Liver (tissue), 9 donors: ENCODE results near the gene XPR1. TPM values are rescaled to one million over a fixed set of nuclear protein-coding genes. Genes with fewer than 3 reads are reported as not detected.
"Not testable (repeated sequence)": the region's sequence is repeated elsewhere in the genome, so short reads cannot be mapped to it uniquely, and the experiment has no call there.

Source experiments
- DNase-seq: peaks from one replicate; pipeline ENCODE4 v3.0.0-alpha.2; 2017; ENCODE audit warnings: low spot score
- H3K27ac ChIP-seq, 2 donors: one replicate each; pipeline ENCODE4 v1.7.0; 2013; ENCODE audit warnings: inconsistent platforms in 2 of 2, low read length in 2 of 2, control low read depth in 1 of 2, low read depth in 1 of 2, mild to moderate bottlenecking in 1 of 2
- H3K27me3 ChIP-seq, 4 donors: one replicate each; pipeline versions ENCODE4 v1.6.1 to v1.7.0; 2013; ENCODE audit warnings: low read length in 3 of 4, inconsistent platforms in 1 of 4, mild to moderate bottlenecking in 1 of 4, moderate library complexity in 1 of 4; ENCODE audit not compliant: control insufficient read depth in 4 of 4, insufficient read depth in 4 of 4
- H3K36me3 ChIP-seq, 4 donors: one replicate each; pipeline versions ENCODE4 v1.6.1 to v1.7.0; 2013; ENCODE audit warnings: low read length in 3 of 4, mild to moderate bottlenecking in 3 of 4, low read depth in 1 of 4, moderate library complexity in 1 of 4; ENCODE audit not compliant: control insufficient read depth in 4 of 4, insufficient read depth in 3 of 4
- H3K4me1 ChIP-seq, 4 donors: one replicate each; pipeline versions ENCODE4 v1.6.1 to v1.7.0; 2013; ENCODE audit warnings: low read length in 3 of 4, mild to moderate bottlenecking in 3 of 4, moderate library complexity in 1 of 4; ENCODE audit not compliant: control insufficient read depth in 4 of 4, insufficient read depth in 4 of 4
- H3K4me3 ChIP-seq, 3 donors: one replicate each; pipeline versions ENCODE4 v1.6.1 to v1.7.0; 2013; ENCODE audit warnings: low read length in 3 of 3, control low read depth in 1 of 3, low read depth in 1 of 3, mild to moderate bottlenecking in 1 of 3
- H3K9ac ChIP-seq, 2 donors: one replicate each; pipeline ENCODE4 v1.7.0; 2013; ENCODE audit warnings: low read length in 2 of 2, mild to moderate bottlenecking in 2 of 2, moderate library complexity in 2 of 2, control low read depth in 1 of 2, low read depth in 1 of 2
- H3K9me3 ChIP-seq, 4 donors: one replicate each; pipeline versions ENCODE4 v1.6.1 to v1.7.0; 2013; ENCODE audit warnings: low read length in 3 of 4; ENCODE audit not compliant: control insufficient read depth in 4 of 4
- HNF4A ChIP-seq, 2 donors: conservative IDR thresholded peaks; 2 replicates each; pipeline ENCODE4 v1.6.1; 2016; ENCODE audit warnings: antibody characterized with exemption in 2 of 2, mild to moderate bottlenecking in 2 of 2
- HNF4G ChIP-seq: IDR thresholded peaks from 2 replicates; pipeline ENCODE4 v1.6.1; 2016; ENCODE audit warnings: antibody characterized with exemption
- RXRA ChIP-seq, 2 donors: IDR thresholded peaks; 2 replicates each; pipeline ENCODE4 v1.6.1; 2017 to 2018; ENCODE audit warnings: antibody characterized with exemption in 2 of 2, mild to moderate bottlenecking in 1 of 2
- SP1 ChIP-seq: IDR thresholded peaks from 2 replicates; pipeline ENCODE4 v1.6.1; 2018; ENCODE audit warnings: antibody characterized with exemption, mild to moderate bottlenecking
- WGBS: extraction: QIAGEN DNeasy Blood & Tissue Kit; methylation state at CpG from one replicate; pipeline ENCODE4 v1.1.7; 2013; 5-methylcytosine and 5-hydroxymethylcytosine counted together
- polyA plus RNA-seq, 2 donors: library from polyadenylated mRNA; stranded (reverse) in 1 of 2; unstranded in 1 of 2; fragments of 200-250 nt in 1 of 2; fragments of >200 nt in 1 of 2; fragmentation: Nextera tagmentation in 1 of 2; extraction: Ambion mirVana in 1 of 2; gene quantifications; one replicate each; pipeline versions ENCODE4 v1.2.1 to v1.2.3, GENCODE V29; 2013 to 2015
- total RNA-seq, 2 donors: library from RNA; depleted of rRNA; stranded (reverse); fragments of >200 nt; gene quantifications; one replicate each; pipeline ENCODE4 v1.2.3, GENCODE V29; 2014
- TF ChIP-seq, protein P1 (sequence below): IDR thresholded peaks from 2 replicates; pipeline ENCODE4 v1.6.1; 2016; ENCODE audit warnings: antibody characterized with exemption
- TF ChIP-seq, protein P2 (sequence below): IDR thresholded peaks from 2 replicates; pipeline ENCODE4 v1.6.1; 2016; ENCODE audit warnings: antibody characterized with exemption
- TF ChIP-seq, protein P3 (sequence below): fragments of 150-350 bp; IDR thresholded peaks from 2 replicates; pipeline ENCODE4 v1.5.1; 2017; ENCODE audit warnings: improper control_type of control experiment, low read depth, low read length; ENCODE audit not compliant: missing input control
- TF ChIP-seq, protein P4 (sequence below): IDR thresholded peaks from 2 replicates; pipeline ENCODE4 v1.6.1; 2016; ENCODE audit warnings: antibody characterized with exemption
- donor health status: healthy.
- donor health status: healthy.
- donor health status: healthy.
- donor health status: healthy.
- donor health status: healthy.

Gene XPR1
- total and polyA plus RNA-seq, 4 donors: 1.8 to 14.3 (median 5.9) TPM

DNA sequence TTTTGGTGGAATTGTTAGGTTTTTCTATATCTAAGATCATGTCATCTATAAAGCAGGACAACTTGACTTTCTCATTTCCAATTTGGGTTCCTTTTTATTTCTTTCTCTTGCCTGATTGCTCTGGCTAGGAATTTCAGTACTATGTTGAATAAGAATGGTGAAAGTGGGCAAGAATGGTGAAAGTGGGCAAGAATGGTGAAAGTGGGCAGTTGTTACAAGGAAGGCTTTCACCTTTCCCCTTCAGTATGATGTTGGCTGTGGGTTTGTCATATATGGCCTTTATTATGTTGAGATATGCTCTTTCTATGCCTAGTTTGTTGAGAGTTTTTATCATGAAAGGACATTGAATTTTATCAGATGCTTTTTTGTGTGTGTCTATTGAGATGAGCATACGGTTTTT is 64.5 kb downstream of the XPR1 start:
- Histone ChIP-seq H3K4me3 (no peak overlapping the region), H3K4me1 (no peaks in the 10 kb centered on the region), H3K27ac (no peak overlapping the region), H3K36me3 (no peaks in the 10 kb centered on the region), H3K27me3 (no peaks in the 10 kb centered on the region), H3K9ac (no peak overlapping the region), H3K9me3 (peaks cover 0 to 13% (median 5%) of the 10 kb centered on the region in 4 donors)
- no peak for DNase-seq
- no peak for TF ChIP-seq HNF4A (conservative IDR thresholded peaks at IDR 0.05)
- TF ChIP-seq, protein P1, sequence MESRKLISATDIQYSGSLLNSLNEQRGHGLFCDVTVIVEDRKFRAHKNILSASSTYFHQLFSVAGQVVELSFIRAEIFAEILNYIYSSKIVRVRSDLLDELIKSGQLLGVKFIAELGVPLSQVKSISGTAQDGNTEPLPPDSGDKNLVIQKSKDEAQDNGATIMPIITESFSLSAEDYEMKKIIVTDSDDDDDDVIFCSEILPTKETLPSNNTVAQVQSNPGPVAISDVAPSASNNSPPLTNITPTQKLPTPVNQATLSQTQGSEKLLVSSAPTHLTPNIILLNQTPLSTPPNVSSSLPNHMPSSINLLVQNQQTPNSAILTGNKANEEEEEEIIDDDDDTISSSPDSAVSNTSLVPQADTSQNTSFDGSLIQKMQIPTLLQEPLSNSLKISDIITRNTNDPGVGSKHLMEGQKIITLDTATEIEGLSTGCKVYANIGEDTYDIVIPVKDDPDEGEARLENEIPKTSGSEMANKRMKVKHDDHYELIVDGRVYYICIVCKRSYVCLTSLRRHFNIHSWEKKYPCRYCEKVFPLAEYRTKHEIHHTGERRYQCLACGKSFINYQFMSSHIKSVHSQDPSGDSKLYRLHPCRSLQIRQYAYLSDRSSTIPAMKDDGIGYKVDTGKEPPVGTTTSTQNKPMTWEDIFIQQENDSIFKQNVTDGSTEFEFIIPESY: no peak
- TF ChIP-seq, protein P2, sequence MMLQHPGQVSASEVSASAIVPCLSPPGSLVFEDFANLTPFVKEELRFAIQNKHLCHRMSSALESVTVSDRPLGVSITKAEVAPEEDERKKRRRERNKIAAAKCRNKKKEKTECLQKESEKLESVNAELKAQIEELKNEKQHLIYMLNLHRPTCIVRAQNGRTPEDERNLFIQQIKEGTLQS: no peak
- TF ChIP-seq HNF4G: no peak
- no peak for TF ChIP-seq SP1
- 95% methylated on average over 1 of the region's 1 CpG for WGBS

DNA sequence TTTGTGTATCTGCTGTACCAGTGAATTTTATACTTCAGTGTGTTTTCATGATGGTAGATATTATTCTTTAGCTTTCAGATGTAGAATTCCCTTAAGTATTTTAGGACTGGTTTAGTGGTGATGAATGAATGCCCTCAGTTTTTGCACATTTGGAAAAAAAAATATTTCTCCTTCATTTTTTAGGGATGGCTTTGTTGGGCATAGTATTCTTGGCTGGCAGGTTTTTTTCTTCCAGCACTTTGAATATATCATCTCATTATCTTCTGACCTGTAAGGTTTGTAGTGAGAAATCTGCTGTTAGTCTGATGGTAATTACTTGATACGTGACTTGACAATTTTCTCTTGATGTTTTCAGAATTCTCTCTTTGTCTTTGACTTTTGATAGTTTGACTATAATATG is 66.8 kb downstream of the XPR1 start:
- Histone ChIP-seq H3K36me3 (no peaks in the 10 kb centered on the region), H3K27me3 (no peaks in the 10 kb centered on the region), H3K4me1 (no peaks in the 10 kb centered on the region), H3K9ac (no peak overlapping the region), H3K9me3 (peaks cover 0 to 13% (median 7%) of the 10 kb centered on the region in 4 donors), H3K4me3 (no peak overlapping the region), H3K27ac (no peak overlapping the region)
- DNase-seq: no peak
- WGBS: 99% methylated on average over 1 of the region's 1 CpG
- no peak for TF ChIP-seq HNF4A (conservative IDR thresholded peaks at IDR 0.05)
- TF ChIP-seq, protein P3, sequence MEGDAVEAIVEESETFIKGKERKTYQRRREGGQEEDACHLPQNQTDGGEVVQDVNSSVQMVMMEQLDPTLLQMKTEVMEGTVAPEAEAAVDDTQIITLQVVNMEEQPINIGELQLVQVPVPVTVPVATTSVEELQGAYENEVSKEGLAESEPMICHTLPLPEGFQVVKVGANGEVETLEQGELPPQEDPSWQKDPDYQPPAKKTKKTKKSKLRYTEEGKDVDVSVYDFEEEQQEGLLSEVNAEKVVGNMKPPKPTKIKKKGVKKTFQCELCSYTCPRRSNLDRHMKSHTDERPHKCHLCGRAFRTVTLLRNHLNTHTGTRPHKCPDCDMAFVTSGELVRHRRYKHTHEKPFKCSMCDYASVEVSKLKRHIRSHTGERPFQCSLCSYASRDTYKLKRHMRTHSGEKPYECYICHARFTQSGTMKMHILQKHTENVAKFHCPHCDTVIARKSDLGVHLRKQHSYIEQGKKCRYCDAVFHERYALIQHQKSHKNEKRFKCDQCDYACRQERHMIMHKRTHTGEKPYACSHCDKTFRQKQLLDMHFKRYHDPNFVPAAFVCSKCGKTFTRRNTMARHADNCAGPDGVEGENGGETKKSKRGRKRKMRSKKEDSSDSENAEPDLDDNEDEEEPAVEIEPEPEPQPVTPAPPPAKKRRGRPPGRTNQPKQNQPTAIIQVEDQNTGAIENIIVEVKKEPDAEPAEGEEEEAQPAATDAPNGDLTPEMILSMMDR: no peak
- TF ChIP-seq, protein P4, sequence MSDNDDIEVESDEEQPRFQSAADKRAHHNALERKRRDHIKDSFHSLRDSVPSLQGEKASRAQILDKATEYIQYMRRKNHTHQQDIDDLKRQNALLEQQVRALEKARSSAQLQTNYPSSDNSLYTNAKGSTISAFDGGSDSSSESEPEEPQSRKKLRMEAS: no peak
- no peak for TF ChIP-seq RXRA (IDR thresholded peaks at IDR 0.05)
- TF ChIP-seq, protein P2: no peak

DNA sequence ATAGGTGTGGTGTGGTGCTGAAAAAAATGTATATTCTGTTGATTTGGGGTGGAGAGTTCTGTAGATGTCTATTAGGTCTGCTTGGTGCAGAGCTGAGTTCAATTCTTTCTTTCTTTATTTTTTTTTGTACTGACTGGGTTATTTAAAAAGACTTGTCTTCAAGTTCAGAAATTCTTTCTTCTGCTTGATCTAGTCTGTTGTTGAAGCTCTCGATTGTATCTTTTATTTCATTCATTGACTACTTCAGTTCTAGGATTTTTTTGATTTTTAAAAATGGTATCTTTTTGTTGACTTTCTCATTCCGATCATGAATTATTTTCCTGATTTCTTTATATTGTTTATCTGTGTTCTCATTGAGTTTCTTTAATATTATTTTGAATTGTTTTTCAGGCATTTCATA is 70.6 kb downstream of the XPR1 start:
- WGBS: over 99% methylated on average over 2 of the region's 2 CpGs
- H3K4me3 ChIP-seq, H3K27ac ChIP-seq, H3K27me3 ChIP-seq, H3K9ac ChIP-seq, H3K36me3 ChIP-seq, DNase-seq, H3K4me1 ChIP-seq: not testable (repeated sequence)
- H3K9me3 ChIP-seq: peaks cover 0 to 13% (median 7%) of the 10 kb centered on the region in 4 donors

DNA sequence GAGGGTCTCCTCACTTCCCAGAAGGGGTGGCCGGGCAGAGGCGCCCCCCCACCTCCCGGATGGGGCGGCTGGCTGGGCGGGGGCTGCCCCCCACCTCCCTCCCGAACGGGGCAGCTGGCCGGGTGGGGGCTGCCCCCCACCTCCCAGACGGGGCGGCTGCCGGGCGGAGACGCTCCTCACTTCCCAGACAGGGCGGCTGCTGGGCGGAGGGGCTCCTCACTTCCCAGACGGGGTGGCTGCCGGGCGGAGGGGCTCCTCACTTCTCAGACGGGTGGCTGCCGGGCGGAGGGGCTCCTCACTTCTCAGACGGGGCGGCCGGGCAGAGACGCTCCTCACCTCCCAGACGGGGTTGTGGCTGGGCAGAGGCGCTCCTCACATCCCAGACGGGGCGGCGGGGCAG is 78.9 kb downstream of the XPR1 start:
- not testable (repeated sequence) for H3K27ac ChIP-seq, H3K9ac ChIP-seq, H3K9me3 ChIP-seq, H3K27me3 ChIP-seq, H3K36me3 ChIP-seq, H3K4me3 ChIP-seq, DNase-seq, H3K4me1 ChIP-seq
- 94% methylated on average over 30 of the region's 30 CpGs for WGBS

DNA sequence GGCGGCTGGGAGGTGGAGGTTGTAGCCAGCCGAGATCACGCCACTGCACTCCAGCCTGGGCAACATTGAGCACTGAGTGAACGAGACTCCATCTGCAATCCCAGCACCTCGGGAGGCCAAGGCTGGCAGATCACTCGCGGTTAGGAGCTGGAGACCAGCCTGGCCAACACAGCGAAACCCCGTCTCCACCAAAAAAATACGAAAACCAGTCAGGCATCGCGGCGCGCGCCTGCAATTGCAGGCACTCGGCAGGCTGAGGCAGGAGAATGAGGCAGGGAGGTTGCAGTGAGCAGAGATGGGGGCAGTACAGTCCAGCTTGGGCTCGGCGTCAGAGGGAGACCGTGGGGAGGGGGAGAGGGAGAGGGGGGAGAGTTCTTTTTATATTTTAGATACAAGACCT is 79.4 kb downstream of the XPR1 start:
- not testable (repeated sequence) for H3K27ac ChIP-seq, H3K27me3 ChIP-seq, H3K36me3 ChIP-seq, H3K4me1 ChIP-seq, H3K9ac ChIP-seq, H3K9me3 ChIP-seq, H3K4me3 ChIP-seq, DNase-seq
- 99% methylated on average over 16 of the region's 19 CpGs for WGBS
